DOHH2 (cell line): ENCODE data around the gene HAP1.

Experiments
- EZH2phosphoT487 ChIP-seq: fragments of 200-600 bp; sonication (generic); IDR thresholded peaks from 2 replicates; pipeline ENCODE4 v1.6.1; 2017; ENCODE audit warnings: borderline replicate concordance, mild to moderate bottlenecking, antibody characterized with exemption, low read length, moderate library complexity, mixed read lengths
- TF ChIP-seq, protein P1 (sequence below): fragments of 200-600 bp; sonication (generic); IDR thresholded peaks from one replicate; pipeline ENCODE4 v1.5.1; 2014; ENCODE audit warnings: antibody characterized with exemption, mild to moderate bottlenecking, low read depth, low read length; ENCODE audit not compliant: poor library complexity, severe bottlenecking

DNA sequence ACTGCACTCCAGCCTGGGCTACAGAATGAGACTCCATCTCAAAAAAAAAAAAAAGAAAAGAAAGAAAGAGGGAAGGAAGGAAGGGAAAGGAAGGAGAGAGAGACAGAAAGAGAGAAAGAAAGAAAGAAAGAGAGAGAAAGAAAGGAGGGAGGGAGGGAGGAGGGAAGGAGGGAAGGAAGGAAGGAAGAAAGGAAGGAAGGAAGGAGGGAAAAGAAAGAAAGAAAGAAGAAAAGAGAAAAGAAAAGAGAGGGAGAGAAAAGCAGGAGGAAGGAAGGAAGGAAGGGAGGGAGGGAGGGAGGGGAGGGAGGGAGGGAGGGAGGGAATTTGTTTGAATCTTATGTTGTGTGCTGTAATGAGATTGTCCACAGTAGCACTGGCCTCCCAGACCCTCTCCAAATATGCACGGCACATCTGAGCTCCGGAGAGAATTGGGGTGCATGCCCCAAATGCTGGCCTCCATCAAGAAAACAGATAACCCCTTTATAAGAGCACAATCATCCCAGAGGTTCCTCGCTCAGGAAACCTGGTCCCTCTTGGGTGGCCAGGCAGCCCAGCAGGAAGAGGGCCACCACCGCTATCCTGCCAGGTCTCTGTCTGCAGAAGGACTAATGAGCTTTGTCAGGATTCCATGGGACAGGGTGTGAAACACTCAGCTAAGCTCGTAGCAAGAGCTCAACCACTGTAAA lies 54.6 kb downstream of the HAP1 start:
- TF ChIP-seq EZH2phosphoT487: no peak
- TF ChIP-seq, protein P1, sequence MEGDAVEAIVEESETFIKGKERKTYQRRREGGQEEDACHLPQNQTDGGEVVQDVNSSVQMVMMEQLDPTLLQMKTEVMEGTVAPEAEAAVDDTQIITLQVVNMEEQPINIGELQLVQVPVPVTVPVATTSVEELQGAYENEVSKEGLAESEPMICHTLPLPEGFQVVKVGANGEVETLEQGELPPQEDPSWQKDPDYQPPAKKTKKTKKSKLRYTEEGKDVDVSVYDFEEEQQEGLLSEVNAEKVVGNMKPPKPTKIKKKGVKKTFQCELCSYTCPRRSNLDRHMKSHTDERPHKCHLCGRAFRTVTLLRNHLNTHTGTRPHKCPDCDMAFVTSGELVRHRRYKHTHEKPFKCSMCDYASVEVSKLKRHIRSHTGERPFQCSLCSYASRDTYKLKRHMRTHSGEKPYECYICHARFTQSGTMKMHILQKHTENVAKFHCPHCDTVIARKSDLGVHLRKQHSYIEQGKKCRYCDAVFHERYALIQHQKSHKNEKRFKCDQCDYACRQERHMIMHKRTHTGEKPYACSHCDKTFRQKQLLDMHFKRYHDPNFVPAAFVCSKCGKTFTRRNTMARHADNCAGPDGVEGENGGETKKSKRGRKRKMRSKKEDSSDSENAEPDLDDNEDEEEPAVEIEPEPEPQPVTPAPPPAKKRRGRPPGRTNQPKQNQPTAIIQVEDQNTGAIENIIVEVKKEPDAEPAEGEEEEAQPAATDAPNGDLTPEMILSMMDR: no peak
